GM23338 (cell line): ENCODE results near the gene PDE4B. TPM values are rescaled to one million over a fixed set of nuclear protein-coding genes. Genes with fewer than 3 reads are reported as not detected.

ENCODE experiments used
- ATAC-seq: fragments of 200-7000 bp; cut with Tn5 transposase; 3 replicates; pipeline ENCODE4 v1.9.1; 2020
- DNase-seq: peaks from one replicate; pipeline ENCODE4 v3.0.0-alpha.2; 2015; ENCODE audit warnings: low spot score
- H2AFZ ChIP-seq: fragments of 200-600 bp; sonication (generic); 2 replicates; pipeline ENCODE4 v1.8.0; 2016; ENCODE audit warnings: antibody characterized with exemption, mild to moderate bottlenecking, moderate library complexity
- H3F3A ChIP-seq: fragments of 200-600 bp; sonication (generic); replicated peaks from 2 replicates; pipeline ENCODE4 v1.8.0; 2017; ENCODE audit warnings: antibody characterized with exemption, mixed run types, low read depth
- H3K27ac ChIP-seq: fragments of 200-600 bp; sonication (generic); 2 replicates; pipeline ENCODE4 v1.6.1; 2016; ENCODE audit warnings: low read depth
- H3K27me3 ChIP-seq: fragments of 200-600 bp; sonication (generic); 2 replicates; pipeline ENCODE4 v1.8.0; 2016; ENCODE audit warnings: mild to moderate bottlenecking, mixed run types, moderate library complexity; ENCODE audit not compliant: insufficient read depth
- H3K36me3 ChIP-seq: fragments of 200-600 bp; sonication (generic); 2 replicates; pipeline ENCODE4 v1.8.0; 2016; ENCODE audit warnings: mild to moderate bottlenecking; ENCODE audit not compliant: insufficient read depth
- H3K4me1 ChIP-seq: fragments of 200-600 bp; sonication (generic); 2 replicates; pipeline ENCODE4 v1.8.0; 2016; ENCODE audit warnings: mild to moderate bottlenecking, moderate library complexity; ENCODE audit not compliant: insufficient read depth
- H3K4me2 ChIP-seq: fragments of 200-600 bp; sonication (generic); 2 replicates; pipeline ENCODE4 v1.7.1; 2017; ENCODE audit warnings: mixed run types
- H3K4me3 ChIP-seq: fragments of 200-600 bp; sonication (generic); 2 replicates; pipeline ENCODE4 v1.6.1; 2016; ENCODE audit warnings: mixed run types
- H3K79me2 ChIP-seq: fragments of 200-600 bp; sonication (generic); replicated peaks from 2 replicates; pipeline ENCODE4 v1.8.0; 2017; ENCODE audit warnings: mild to moderate bottlenecking; ENCODE audit not compliant: insufficient read depth
- H3K9me2 ChIP-seq: fragments of 200-600 bp; sonication (generic); 2 replicates; pipeline ENCODE4 v1.8.0; 2017; ENCODE audit not compliant: insufficient read depth
- H4K20me1 ChIP-seq: fragments of 200-600 bp; sonication (generic); replicated peaks from 2 replicates; pipeline ENCODE4 v1.8.0; 2017; ENCODE audit warnings: mild to moderate bottlenecking; ENCODE audit not compliant: insufficient read depth
- H3K27ac Mint-ChIP-seq: 2 replicates; pipeline ENCODE4 v1.8.0; 2020; ENCODE audit warnings: inconsistent platforms, mild to moderate bottlenecking, moderate library complexity, mixed read lengths
- H3K27me3 Mint-ChIP-seq: 3 replicates; pipeline ENCODE4 v1.8.0; 2022; ENCODE audit warnings: low read depth, mild to moderate bottlenecking, moderate library complexity, mixed read lengths, inconsistent platforms; ENCODE audit not compliant: insufficient read depth, poor library complexity
- H3K36me3 Mint-ChIP-seq: 3 replicates; pipeline ENCODE4 v1.8.0; 2021; ENCODE audit warnings: low read depth, mild to moderate bottlenecking, inconsistent platforms, moderate library complexity, mixed read lengths
- H3K4me1 Mint-ChIP-seq: 3 replicates; pipeline ENCODE4 v1.8.0; 2020; ENCODE audit warnings: mild to moderate bottlenecking, inconsistent platforms, mixed read lengths
- H3K4me3 Mint-ChIP-seq: 3 replicates; pipeline ENCODE4 v1.8.0; 2021; ENCODE audit warnings: moderate library complexity, mild to moderate bottlenecking, inconsistent platforms, mixed read lengths
- H3K9me3 Mint-ChIP-seq: 3 replicates; pipeline ENCODE4 v1.8.0; 2020; ENCODE audit warnings: moderate library complexity, mild to moderate bottlenecking, inconsistent platforms, mixed read lengths
- ETS1 ChIP-seq: IDR thresholded peaks from 2 replicates; pipeline ENCODE4 v1.6.1; 2016; ENCODE audit warnings: antibody characterized with exemption
- REST ChIP-seq: IDR thresholded peaks from one replicate; pipeline ENCODE4 v1.6.1; 2018; ENCODE audit warnings: antibody characterized with exemption; ENCODE audit not compliant: unreplicated experiment
- STAT1 ChIP-seq: IDR thresholded peaks from one replicate; pipeline ENCODE4 v1.6.1; 2016; ENCODE audit warnings: antibody characterized with exemption; ENCODE audit not compliant: unreplicated experiment
- ZNF331 ChIP-seq: fragments of 250-450 bp; sonication (Bioruptor Pico); IDR thresholded peaks from 2 replicates; pipeline ENCODE4 v1.5.0; 2020; ENCODE audit warnings: low read depth, mild to moderate bottlenecking, moderate library complexity
- ZNF462 ChIP-seq: fragments of 250-450 bp; sonication (Bioruptor Pico); IDR thresholded peaks from 2 replicates; pipeline ENCODE4 v1.5.0; 2020; ENCODE audit warnings: mild to moderate bottlenecking, moderate library complexity
- polyA plus RNA-seq: library from polyadenylated mRNA; unstranded; fragments of >200 nt; fragmentation: Nextera tagmentation; extraction: Ambion mirVana; gene quantifications from 2 replicates; pipeline ENCODE4 v1.2.1, GENCODE V29; 2016
- total RNA-seq: library from RNA; depleted of rRNA; stranded (reverse); fragments of >200 nt; shearing (Covaris generic); gene quantifications from 2 replicates; pipeline ENCODE4 v1.2.3, GENCODE V29; 2014

Gene PDE4B
- total and polyA plus RNA-seq, 2 experiments from 2014 or later, result 14.0 to 25.6 TPM

- TF ChIP-seq ZNF462 (no peak), ZNF331 (CRISPR knock-in tag) (no peak), STAT1 (no peak)
These were observed 117.7 kb downstream of the PDE4B start (continued) for GRCh38 chr1:65910432-65910831.

- no peak overlapping the region for H2AFZ ChIP-seq
- no peak overlapping the region for H3K27ac Mint-ChIP-seq
- DNase-seq, result peak; percentile 19
- TF ChIP-seq REST (no peak), ETS1 (no peak)
- H3K27ac ChIP-seq, result no peak overlapping the region
- H3K9me3 Mint-ChIP-seq, result no peaks in the 10 kb centered on the region
- H3K36me3 ChIP-seq, result no peaks in the 10 kb centered on the region
- H4K20me1 ChIP-seq, result no peaks in the 10 kb centered on the region
- H3K9me2 ChIP-seq, result no peaks in the 10 kb centered on the region
- no peaks in the 10 kb centered on the region for H3K27me3 Mint-ChIP-seq
- H3K79me2 ChIP-seq, result no peaks in the 10 kb centered on the region
- no peak overlapping the region for H3K4me3 Mint-ChIP-seq
- H3K27me3 ChIP-seq, result no peaks in the 10 kb centered on the region
- H3K4me2 ChIP-seq, result no peak overlapping the region
- H3K4me3 ChIP-seq, result no peak overlapping the region
- no peak; the same call in 2 of the 3 replicates for ATAC-seq
- H3F3A ChIP-seq, result no peaks in the 10 kb centered on the region
- no peaks in the 10 kb centered on the region for H3K36me3 Mint-ChIP-seq
- H3K4me1 ChIP-seq, result peaks cover 4% of the 10 kb centered on the region; the same call in 1 of the 2 replicates
- peaks cover 9% of the 10 kb centered on the region; the same call in 2 of the 3 replicates for H3K4me1 Mint-ChIP-seq
These were observed 119.0 kb downstream of the PDE4B start for GRCh38 chr1:65911679-65912078.
